ENCODE results near the gene HNRNPLL.
"Not testable (repeated sequence)": the region's sequence is repeated elsewhere in the genome, so short reads cannot be mapped to it uniquely, and the experiment has no call there.

The HNRNPLL gene

DNA sequence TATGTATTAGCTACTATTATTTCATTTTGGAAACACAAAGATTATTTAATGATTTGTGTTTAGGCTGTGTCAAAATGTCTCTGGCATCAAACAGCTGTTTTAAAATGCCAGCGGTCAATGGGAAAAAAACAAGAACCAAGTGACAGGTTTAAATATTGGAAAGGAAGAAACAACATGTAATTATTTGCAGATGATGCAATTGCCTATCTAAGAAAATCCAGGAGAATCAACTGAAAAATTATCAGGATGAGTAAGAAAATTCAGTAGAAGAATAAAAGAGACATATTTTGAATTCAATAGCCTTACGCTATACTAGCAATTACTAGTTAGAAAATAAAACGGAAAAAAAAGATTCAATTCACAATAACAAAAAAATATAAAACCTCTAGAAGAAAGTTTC lies 51.6 kb downstream of the HNRNPLL start:
- DNase-seq: no peak

DNA sequence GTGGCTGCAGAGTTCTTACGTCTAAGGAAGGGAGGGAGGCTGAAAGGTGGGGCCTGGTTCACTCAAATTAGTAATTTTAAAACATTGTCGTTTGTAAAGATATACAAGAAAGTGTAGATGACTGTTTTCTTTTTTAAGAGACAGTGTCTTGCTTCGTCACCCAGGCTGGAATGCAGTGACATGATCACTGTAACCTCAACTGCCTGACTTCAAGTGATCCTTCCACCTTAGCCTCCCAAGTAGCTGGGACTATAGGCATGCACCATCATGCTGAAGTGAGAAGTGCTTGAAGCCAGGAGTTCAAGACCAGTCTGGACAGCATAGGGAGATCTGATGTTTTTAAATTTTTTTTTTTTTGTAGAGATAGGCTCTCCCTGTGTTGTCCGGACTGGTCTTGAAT lies 52.9 kb downstream of the HNRNPLL start:
- no peak for DNase-seq

GRCh38 chr2:38549071-38549704 lies 53.5 kb downstream of the HNRNPLL start:
- DNase-seq: no peak

GRCh38 chr2:38547791-38548190 lies 54.9 kb downstream of the HNRNPLL start:
- no peak for DNase-seq

GRCh38 chr2:38546585-38546984 lies 56.1 kb downstream of the HNRNPLL start:
- DNase-seq: no peak

DNA sequence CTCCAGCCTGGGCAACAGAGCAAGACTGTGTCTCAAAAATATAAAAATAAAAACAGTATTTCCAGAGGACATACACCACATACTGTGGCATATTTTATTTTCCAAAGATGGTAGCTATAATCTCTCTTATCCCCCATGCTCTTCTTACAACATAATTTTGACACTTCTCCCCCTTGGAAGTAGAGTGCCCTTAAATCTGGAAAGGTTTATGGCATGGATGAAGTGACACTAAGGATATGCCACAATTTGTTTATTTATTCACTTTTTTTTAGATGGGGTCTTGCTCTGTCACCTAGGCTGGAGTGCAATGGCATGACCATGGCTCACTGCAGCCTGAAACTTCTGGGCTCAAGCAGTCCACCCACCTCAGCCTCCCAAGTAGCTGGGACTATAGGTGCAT lies 56.7 kb downstream of the HNRNPLL start:
- DNase-seq: no peak

DNA sequence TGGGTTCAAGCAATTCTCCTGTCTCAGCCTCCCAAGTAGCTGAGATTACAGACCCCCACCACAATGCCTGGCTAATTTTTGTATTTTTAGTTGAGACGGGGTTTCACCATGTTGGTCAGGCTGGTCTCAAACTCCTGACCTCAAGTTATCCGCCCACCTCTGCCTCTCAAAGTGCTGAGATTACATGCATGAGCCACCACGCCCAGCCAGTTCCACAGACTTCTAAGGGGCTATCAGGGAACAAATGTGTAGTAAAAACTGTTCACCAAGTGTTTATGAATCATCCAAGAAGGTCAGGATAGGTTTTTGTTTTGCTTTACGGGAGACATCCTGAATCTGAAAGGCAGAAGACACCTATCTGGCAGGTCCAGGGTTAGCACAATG lies 60.5 kb downstream of the HNRNPLL start:
- not testable (repeated sequence) for DNase-seq

DNA sequence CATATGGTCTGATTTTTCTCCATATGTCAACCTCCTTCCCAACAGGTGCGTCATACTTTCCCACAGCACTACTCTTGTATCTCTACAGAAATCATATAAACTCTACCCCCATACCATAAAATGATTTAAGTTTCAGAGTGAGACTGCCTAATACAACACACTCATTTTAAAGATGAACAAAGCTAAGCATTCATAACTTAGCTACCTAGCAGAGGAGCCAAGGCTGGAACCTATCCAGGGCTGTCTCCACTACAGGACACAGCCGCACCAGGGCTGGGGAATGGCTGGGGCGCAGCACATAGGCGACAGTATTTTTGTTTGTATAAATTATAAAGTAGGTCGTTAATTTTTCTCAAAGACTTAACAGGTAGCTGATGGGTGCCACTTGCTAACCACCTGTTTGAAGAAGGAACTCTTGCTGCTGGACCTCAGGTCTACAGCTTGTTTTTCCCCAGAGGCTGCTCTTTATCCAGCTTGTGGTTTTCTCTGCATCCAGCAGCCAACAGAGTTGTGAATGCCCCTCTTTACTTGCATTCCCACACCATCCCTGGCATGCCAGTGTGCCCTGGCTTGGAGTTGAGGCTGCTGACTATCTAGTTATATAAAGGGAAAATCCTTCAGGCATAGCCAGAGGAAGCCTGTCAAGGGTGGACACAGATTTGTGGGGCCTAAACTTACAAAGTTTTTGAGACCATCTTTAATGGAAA lies 62.0 kb downstream of the HNRNPLL start:
- DNase-seq: no peak

- no peak for DNase-seq
These were observed 63.6 kb downstream of the HNRNPLL start for GRCh38 chr2:38539086-38539485.

DNA sequence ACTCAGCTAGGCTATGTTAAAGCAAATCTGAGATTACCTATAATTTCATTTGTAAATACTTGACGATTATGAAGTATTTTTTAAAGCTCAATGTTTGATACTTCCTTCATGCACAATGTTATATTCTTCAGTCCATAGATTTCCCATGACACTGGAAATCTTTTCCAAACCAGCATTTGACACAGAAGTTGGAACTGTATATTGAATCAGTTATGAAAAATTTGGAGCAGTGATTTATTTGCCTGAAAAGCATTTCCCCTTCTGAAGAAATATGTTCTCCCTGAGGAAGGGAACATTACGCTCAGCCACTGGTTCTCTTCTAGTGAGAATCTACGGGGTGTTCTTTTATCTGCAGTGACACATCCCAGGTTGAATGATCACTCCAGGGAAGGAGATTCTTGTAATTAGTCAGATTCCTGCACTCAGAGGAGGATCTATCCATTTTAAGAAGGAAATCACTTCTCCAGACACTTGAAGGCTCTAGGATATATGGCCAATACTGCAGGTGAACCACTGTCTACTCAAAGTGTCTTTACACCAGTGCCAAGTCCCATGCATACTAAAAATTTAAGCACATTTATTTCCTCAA lies 64.7 kb downstream of the HNRNPLL start:
- no peak for DNase-seq

GRCh38 chr2:38537296-38537695 lies 65.4 kb downstream of the HNRNPLL start:
- not testable (repeated sequence) for DNase-seq

DNA sequence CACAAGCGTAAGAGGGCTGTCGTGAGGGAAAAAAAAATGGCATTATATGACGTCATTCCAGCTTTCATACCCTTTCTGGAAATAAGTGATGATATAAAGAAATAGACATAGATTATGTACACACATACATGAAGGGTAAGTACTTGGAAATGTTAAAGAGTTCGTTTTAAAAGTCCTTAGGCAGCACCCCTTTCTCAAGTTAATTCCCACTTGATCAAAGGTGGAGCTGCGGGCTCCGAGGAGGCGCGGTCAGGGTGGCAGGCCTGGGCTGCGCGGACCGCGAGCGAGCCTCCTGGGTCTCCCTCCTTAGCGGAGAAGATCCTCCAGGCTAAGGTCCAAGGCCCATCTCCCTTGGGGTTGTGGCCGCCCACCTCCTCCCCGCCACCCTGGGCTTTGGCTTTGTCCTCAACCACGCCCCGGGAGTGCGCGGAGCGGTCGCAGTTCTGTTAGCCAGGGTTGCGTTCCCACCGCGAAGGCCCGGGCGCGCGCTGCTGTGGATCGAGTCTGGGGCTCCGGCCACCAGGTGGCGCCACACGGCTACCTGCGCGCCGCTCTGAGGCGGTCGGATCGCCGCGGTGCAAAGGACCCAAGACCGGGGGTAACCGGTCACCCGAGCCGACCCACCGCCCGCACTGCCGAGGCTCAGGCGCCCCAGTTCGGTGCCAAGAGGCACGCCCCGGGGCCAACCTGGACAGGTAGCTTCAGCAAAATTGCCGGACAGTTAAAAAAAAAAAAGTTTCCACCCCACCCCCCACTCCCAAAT lies 66.8 kb downstream of the HNRNPLL start:
- peak; percentile 77 for DNase-seq

GRCh38 chr2:38535404-38535743 lies 67.4 kb downstream of the HNRNPLL start:
- no peak for DNase-seq

- no peak for DNase-seq
These were observed 67.9 kb downstream of the HNRNPLL start for GRCh38 chr2:38534746-38535403.

GRCh38 chr2:38533757-38534545 lies 68.8 kb downstream of the HNRNPLL start:
- DNase-seq: no peak

- DNase-seq: no peak
These were observed 69.5 kb downstream of the HNRNPLL start for GRCh38 chr2:38533180-38533579.

- no peak for DNase-seq
These were observed 70.4 kb downstream of the HNRNPLL start for GRCh38 chr2:38532366-38532765.

- DNase-seq: no peak
These were observed 73.5 kb downstream of the HNRNPLL start for GRCh38 chr2:38529208-38529607.

- DNase-seq: no peak
These were observed 74.2 kb downstream of the HNRNPLL start for GRCh38 chr2:38528534-38528933.

- no peak for DNase-seq
These were observed 74.7 kb downstream of the HNRNPLL start for GRCh38 chr2:38528008-38528442.

DNA sequence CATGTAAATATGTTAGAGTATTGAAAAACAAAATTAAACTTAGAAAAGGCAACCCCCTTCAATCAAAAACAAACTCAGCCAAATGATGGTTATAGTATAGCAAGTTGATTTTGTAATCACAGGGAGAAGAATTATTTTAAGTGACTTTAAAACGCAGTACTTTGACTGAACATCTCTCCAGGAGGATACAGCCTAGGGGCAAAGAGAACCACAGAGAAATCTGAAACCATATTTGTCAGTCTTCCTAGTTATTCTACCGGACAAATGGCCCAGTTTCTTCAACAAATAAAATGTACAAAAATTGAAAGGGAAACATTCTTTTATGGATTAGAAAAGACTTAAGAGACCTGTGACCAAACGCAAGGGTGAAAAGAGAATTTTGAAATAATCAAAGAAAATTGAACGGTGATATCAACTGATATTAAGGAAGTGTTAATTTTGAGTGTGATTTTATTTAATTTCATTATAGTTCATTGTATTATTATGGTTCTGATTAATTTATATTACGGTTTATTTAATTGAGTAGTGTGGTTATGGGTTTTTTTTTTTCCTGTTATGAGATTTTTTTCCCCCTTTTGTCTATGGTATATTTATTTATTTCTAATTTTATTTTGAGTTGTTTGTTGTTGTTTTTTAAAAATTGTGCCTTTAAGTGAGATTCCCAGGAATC lies 75.3 kb downstream of the HNRNPLL start:
- DNase-seq: no peak

DNA sequence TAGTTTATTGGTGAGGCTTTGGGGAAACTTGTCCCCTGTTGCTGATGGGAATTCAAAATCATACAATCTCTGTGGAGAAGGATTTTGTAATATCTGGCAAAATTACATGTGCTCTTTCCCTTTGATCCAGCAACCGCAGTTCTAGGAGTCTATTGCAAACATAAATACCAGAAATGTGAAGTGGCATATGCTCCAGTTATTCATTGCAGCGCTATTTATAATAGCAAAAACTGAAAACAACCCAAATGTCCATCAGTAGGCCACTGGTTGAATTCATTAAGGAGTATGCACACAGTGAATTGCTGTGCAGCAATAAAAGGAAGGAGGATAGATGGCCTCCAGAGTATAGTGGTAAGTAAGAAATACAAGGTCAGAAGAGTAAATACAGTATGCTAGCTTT lies 76.5 kb downstream of the HNRNPLL start:
- DNase-seq: no peak

All from activated gamma-delta T cell treated with Interleukin-2 at 50 U/mL for 16 hours (primary cell).